CD4-positive, CD25-positive, alpha-beta regulatory T cell (primary cell): Measurements from ENCODE around the gene CH25H. TPM values are rescaled to one million over a fixed set of nuclear protein-coding genes. Genes with fewer than 3 reads are reported as not detected.

ENCODE experiments used
- ATAC-seq, 2 donors: fragments of 150-1000 bp; cut with Tn5 transposase; one replicate each; pipeline ENCODE4 v1.10.0; 2021; ENCODE audit warnings: low read depth in 2 of 2, moderate number of reproducible peaks in 2 of 2, moderate library complexity in 1 of 2
- DNase-seq, 3 donors: peaks; one replicate each; pipeline versions ENCODE4 v3.0.0 to v3.0.0-alpha.2; 2012 to 2022; ENCODE audit warnings: mixed read lengths in 1 of 3
- H3K27ac ChIP-seq: one replicate; pipeline ENCODE4 v1.7.0; 2013; ENCODE audit warnings: mild to moderate bottlenecking, low read length; ENCODE audit not compliant: insufficient read depth, poor library complexity, severe bottlenecking
- H3K27me3 ChIP-seq: one replicate; pipeline ENCODE4 v1.7.0; 2013; ENCODE audit warnings: low read length; ENCODE audit not compliant: control insufficient read depth, insufficient read depth
- H3K36me3 ChIP-seq: one replicate; pipeline ENCODE4 v1.7.0; 2013; ENCODE audit warnings: mild to moderate bottlenecking, low read length, moderate library complexity; ENCODE audit not compliant: control insufficient read depth, insufficient read depth
- H3K4me1 ChIP-seq: 2 replicates; pipeline ENCODE4 v1.7.0; 2013; ENCODE audit warnings: mild to moderate bottlenecking, low read length; ENCODE audit not compliant: insufficient read depth, control insufficient read depth, poor library complexity, severe bottlenecking
- H3K4me3 ChIP-seq: one replicate; pipeline ENCODE4 v1.7.0; 2013; ENCODE audit warnings: low read depth, mild to moderate bottlenecking, low read length, moderate library complexity
- H3K9me3 ChIP-seq, 2 experiments: 1 replicate in 1 of 2; 2 replicates in 1 of 2; pipeline ENCODE4 v1.7.0; 2013; ENCODE audit warnings: low read length in 2 of 2, mild to moderate bottlenecking in 1 of 2, moderate library complexity in 1 of 2; ENCODE audit not compliant: control insufficient read depth in 2 of 2
- H3K27ac Mint-ChIP-seq, 3 donors: one replicate each; pipeline ENCODE4 v1.8.0; 2020 to 2022; ENCODE audit warnings: mild to moderate bottlenecking in 3 of 3, mixed read lengths in 3 of 3, moderate library complexity in 2 of 3
- H3K27me3 Mint-ChIP-seq: one replicate; pipeline ENCODE4 v1.8.0; 2022; ENCODE audit warnings: mild to moderate bottlenecking, mixed read lengths
- H3K36me3 Mint-ChIP-seq: one replicate; pipeline ENCODE4 v1.8.0; 2020; ENCODE audit warnings: mixed read lengths
- H3K4me1 Mint-ChIP-seq, 4 donors: one replicate each; pipeline ENCODE4 v1.8.0; 2020 to 2022; ENCODE audit warnings: mixed read lengths in 4 of 4, mild to moderate bottlenecking in 1 of 4
- H3K4me3 Mint-ChIP-seq, 4 donors: one replicate each; pipeline ENCODE4 v1.8.0; 2020 to 2022; ENCODE audit warnings: mild to moderate bottlenecking in 4 of 4, mixed read lengths in 4 of 4, moderate library complexity in 3 of 4
- H3K9me3 Mint-ChIP-seq, 7 donors: one replicate each; pipeline ENCODE4 v1.8.0; 2020 to 2022; ENCODE audit warnings: mixed read lengths in 7 of 7, mild to moderate bottlenecking in 3 of 7, moderate library complexity in 2 of 7
- polyA plus RNA-seq, 4 donors: library from polyadenylated mRNA; unstranded; fragments of 300-500 nt; fragmentation: Illumina TruSeq; gene quantifications; one replicate each; pipeline ENCODE4 v1.2.3, GENCODE V29; 2021
- total RNA-seq: library from RNA; stranded (reverse); gene quantifications from one replicate; pipeline ENCODE4 v1.2.3, GENCODE V29; 2022

The CH25H gene
- total and polyA plus RNA-seq, 5 donors from 2014 or later = 0.10 to 1.6 (median 0.99) TPM

GRCh38 chr10:89240519-89240918 is 33.4 kb upstream of the CH25H start:
- H3K27ac ChIP-seq = no peak overlapping the region
- no peak overlapping the region for H3K27ac Mint-ChIP-seq

GRCh38 chr10:89238956-89239644 is 32.0 kb upstream of the CH25H start:
- no peak for ATAC-seq
- no peak for DNase-seq
- H3K27ac ChIP-seq = no peak overlapping the region
- H3K27me3 ChIP-seq = no peaks in the 10 kb centered on the region
- H3K4me1 Mint-ChIP-seq = peaks cover 0 to 21% (median 14%) of the 10 kb centered on the region in 4 donors
- peaks cover 41% of the 10 kb centered on the region for H3K36me3 Mint-ChIP-seq
- H3K4me3 Mint-ChIP-seq = no peak overlapping the region
- no peak overlapping the region for H3K4me3 ChIP-seq
- H3K36me3 ChIP-seq = peaks cover 29% of the 10 kb centered on the region
- H3K9me3 Mint-ChIP-seq = no peaks in the 10 kb centered on the region
- H3K9me3 ChIP-seq = no peaks in the 10 kb centered on the region
- H3K27ac Mint-ChIP-seq = peak overlapping the region in 1 of 3 donors; percentile 23
- no peaks in the 10 kb centered on the region for H3K27me3 Mint-ChIP-seq
- H3K4me1 ChIP-seq = no peaks in the 10 kb centered on the region

More at GRCh38 chr10:89240519-89240918, 33.4 kb upstream of the CH25H start:
- Mint-ChIP-seq H3K36me3 (peaks cover 40% of the 10 kb centered on the region), H3K27me3 (no peaks in the 10 kb centered on the region), H3K4me3 (no peak overlapping the region), H3K9me3 (no peaks in the 10 kb centered on the region), H3K4me1 (peaks cover 0 to 22% (median 16%) of the 10 kb centered on the region in 4 donors)
- no peak overlapping the region for H3K4me3 ChIP-seq
- H3K27me3 ChIP-seq = no peaks in the 10 kb centered on the region
- peaks cover 24% of the 10 kb centered on the region for H3K36me3 ChIP-seq
- no peak for ATAC-seq
- DNase-seq = no peak
- no peaks in the 10 kb centered on the region for H3K9me3 ChIP-seq
- H3K4me1 ChIP-seq = no peaks in the 10 kb centered on the region

DNA sequence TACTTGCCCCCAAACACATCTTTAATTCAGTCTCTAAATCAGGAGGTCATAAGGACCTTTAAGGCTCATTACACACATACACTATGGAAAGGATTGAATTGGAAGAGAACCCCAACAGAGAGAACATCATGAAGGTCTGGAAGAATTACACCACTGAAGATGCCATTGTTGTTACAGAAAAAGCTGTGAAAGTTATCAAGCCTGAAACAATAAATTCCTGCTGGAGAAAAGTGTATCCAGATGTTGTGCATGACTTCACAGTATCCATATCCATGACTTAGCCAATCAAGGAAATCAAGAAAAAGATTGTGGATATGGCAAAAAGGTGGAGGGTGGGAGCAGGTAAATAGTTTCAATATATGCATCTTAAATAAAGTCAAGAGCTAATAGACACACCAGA is 30.7 kb upstream of the CH25H start:
- ATAC-seq (no peak), DNase-seq (no peak)
- Histone ChIP-seq H3K4me1 (no peaks in the 10 kb centered on the region), H3K27me3 (no peaks in the 10 kb centered on the region), H3K27ac (no peak overlapping the region), H3K36me3 (peaks cover 33% of the 10 kb centered on the region), H3K9me3 (no peaks in the 10 kb centered on the region), H3K4me3 (no peak overlapping the region)
- Mint-ChIP-seq H3K4me3 (no peak overlapping the region), H3K36me3 (peaks cover 49% of the 10 kb centered on the region), H3K4me1 (peaks cover 0 to 16% (median 8%) of the 10 kb centered on the region in 4 donors), H3K9me3 (no peaks in the 10 kb centered on the region), H3K27ac (peak overlapping the region in 1 of 3 donors; percentile 64), H3K27me3 (no peaks in the 10 kb centered on the region)

DNA sequence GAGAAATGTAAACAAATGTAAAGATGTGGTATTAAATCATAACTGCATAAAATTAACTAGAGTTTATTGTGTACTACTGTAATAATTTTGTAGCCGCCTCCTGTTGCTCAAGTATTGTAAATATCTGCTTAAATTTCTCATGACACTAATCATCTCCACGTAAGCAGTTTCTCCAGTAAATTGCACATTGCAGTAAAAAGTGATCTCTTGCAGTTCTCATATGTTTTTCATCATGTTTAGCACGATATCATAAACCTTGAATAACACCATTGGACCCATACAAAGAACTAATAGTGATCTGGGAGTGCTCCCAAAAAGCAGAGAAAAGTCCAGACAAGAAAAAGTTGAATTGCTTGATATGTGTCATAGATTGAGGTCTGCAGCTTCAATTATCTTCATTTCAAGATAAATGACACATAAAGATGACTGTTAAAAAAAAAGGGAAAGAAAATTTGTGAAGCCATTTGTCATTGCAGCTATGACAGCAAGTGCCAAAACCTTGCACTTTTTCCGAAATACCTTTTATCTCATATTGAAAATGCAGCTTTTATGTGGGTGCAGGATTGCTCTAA is 29.2 kb upstream of the CH25H start:
- no peaks in the 10 kb centered on the region for H3K27me3 Mint-ChIP-seq
- H3K36me3 Mint-ChIP-seq = peaks cover 50% of the 10 kb centered on the region
- peaks cover 0 to 13% (median 2%) of the 10 kb centered on the region in 4 donors for H3K4me1 Mint-ChIP-seq
- Histone ChIP-seq H3K27ac (no peak overlapping the region), H3K4me3 (no peak overlapping the region), H3K9me3 (no peaks in the 10 kb centered on the region), H3K36me3 (peaks cover 37% of the 10 kb centered on the region), H3K4me1 (no peaks in the 10 kb centered on the region), H3K27me3 (no peaks in the 10 kb centered on the region)
- H3K9me3 Mint-ChIP-seq = no peaks in the 10 kb centered on the region
- ATAC-seq (no peak), DNase-seq (no peak)
- no peak overlapping the region for H3K27ac Mint-ChIP-seq
- no peak overlapping the region for H3K4me3 Mint-ChIP-seq

DNA sequence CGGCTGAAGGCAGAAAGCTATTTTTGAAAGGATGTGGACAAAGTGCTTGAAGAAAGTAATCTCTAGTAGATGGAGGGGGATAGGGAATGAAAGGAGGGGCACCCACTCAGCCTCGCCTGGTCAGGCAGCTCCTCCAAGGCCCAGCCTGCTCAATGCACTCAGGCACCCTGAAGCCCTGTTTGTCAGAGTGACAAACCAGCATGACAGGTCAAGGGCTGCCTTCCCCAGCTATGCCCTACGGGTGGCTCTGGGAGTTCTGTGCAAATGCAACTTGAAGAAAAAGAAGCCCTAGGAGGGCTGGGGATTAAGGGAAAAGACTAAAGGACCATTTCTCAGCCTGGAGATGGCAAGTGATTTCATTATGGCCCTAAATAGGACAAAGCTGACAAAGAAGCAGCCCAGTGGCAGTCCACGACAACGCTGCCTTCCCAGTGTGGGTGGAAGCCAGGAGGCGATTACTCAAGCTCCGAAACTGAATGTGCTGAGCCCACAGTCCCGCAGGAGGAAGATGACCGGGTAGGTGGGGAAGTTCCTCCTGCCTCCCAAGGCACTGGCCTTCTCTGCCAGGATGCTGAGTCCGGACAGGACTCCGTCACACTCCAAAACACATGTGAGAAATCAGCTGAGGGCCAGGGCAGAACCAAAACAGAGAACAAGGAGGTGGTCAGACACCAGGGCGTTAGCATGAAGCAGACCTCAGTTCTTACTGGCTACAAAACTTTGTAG is 28.1 kb upstream of the CH25H start:
- Mint-ChIP-seq H3K4me1 (peaks cover 0 to 13% (median 1%) of the 10 kb centered on the region in 4 donors), H3K36me3 (peaks cover 44% of the 10 kb centered on the region), H3K27ac (no peak overlapping the region), H3K9me3 (no peaks in the 10 kb centered on the region), H3K27me3 (no peaks in the 10 kb centered on the region), H3K4me3 (no peak overlapping the region)
- Histone ChIP-seq H3K9me3 (no peaks in the 10 kb centered on the region), H3K27ac (no peak overlapping the region), H3K4me3 (no peak overlapping the region), H3K4me1 (no peaks in the 10 kb centered on the region), H3K36me3 (peaks cover 30% of the 10 kb centered on the region), H3K27me3 (no peaks in the 10 kb centered on the region)
- DNase-seq (no peak), ATAC-seq (no peak)

DNA sequence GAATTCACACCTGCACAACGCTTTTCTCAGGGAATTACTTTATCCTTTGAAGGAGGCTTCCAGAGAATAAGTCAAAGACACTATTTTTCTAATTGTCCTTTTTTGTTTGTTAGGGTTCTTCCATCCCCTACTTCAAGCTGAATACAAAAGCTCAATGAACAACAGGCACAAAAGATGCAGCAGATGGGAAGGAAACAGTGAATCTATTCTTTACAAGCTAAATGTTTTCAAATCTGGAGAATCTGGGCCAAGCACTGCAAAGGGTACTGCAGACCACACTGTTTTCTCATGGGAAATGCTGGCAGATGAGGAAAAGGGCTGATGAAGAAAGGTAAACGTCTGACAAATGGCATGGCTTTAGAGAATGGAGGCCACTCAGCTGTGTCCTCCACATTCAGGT is 25.9 kb upstream of the CH25H start:
- Mint-ChIP-seq H3K36me3 (peaks cover 42% of the 10 kb centered on the region), H3K4me3 (no peak overlapping the region), H3K4me1 (peaks cover 0 to 8% (median 0%) of the 10 kb centered on the region in 4 donors), H3K9me3 (peaks cover 0 to 2% (median 0%) of the 10 kb centered on the region in 7 donors), H3K27me3 (no peaks in the 10 kb centered on the region), H3K27ac (no peak overlapping the region)
- Histone ChIP-seq H3K4me1 (no peaks in the 10 kb centered on the region), H3K27me3 (no peaks in the 10 kb centered on the region), H3K27ac (no peak overlapping the region), H3K4me3 (no peak overlapping the region), H3K9me3 (no peaks in the 10 kb centered on the region), H3K36me3 (peaks cover 30% of the 10 kb centered on the region)
- no peak for ATAC-seq
- no peak for DNase-seq

GRCh38 chr10:89228962-89229361 is 21.8 kb upstream of the CH25H start:
- no peaks in the 10 kb centered on the region for H3K27me3 Mint-ChIP-seq
- H3K36me3 Mint-ChIP-seq = peaks cover 40% of the 10 kb centered on the region
- Histone ChIP-seq H3K36me3 (peaks cover 38% of the 10 kb centered on the region), H3K4me1 (no peaks in the 10 kb centered on the region), H3K27ac (no peak overlapping the region), H3K27me3 (no peaks in the 10 kb centered on the region), H3K9me3 (no peaks in the 10 kb centered on the region), H3K4me3 (no peak overlapping the region)
- peaks cover 0 to 4% (median 0%) of the 10 kb centered on the region in 4 donors for H3K4me1 Mint-ChIP-seq
- DNase-seq = no peak
- no peak overlapping the region for H3K27ac Mint-ChIP-seq
- no peak overlapping the region for H3K4me3 Mint-ChIP-seq
- ATAC-seq = no peak
- peaks cover 0 to 2% (median 0%) of the 10 kb centered on the region in 7 donors for H3K9me3 Mint-ChIP-seq
